Nephron (organoid): ENCODE results near the gene POFUT2.

Experiments used
- H3K27ac Mint-ChIP-seq, 3 experiments: 2 replicates each; pipeline ENCODE4 v1.8.0; 2020; ENCODE audit warnings: mixed read lengths in 3 of 3, mild to moderate bottlenecking in 2 of 3, moderate library complexity in 1 of 3
- H3K27me3 Mint-ChIP-seq: 2 replicates; pipeline ENCODE4 v1.8.0; 2021; ENCODE audit warnings: low read depth, mild to moderate bottlenecking, moderate library complexity, mixed read lengths
- H3K36me3 Mint-ChIP-seq: 2 replicates; pipeline ENCODE4 v1.8.0; 2020; ENCODE audit warnings: low read depth, mixed read lengths
- H3K4me1 Mint-ChIP-seq: 2 replicates; pipeline ENCODE4 v1.8.0; 2020; ENCODE audit warnings: mixed read lengths
- H3K4me3 Mint-ChIP-seq, 3 experiments: 2 replicates each; pipeline ENCODE4 v1.8.0; 2020; ENCODE audit warnings: mild to moderate bottlenecking in 3 of 3, mixed read lengths in 3 of 3, moderate library complexity in 2 of 3
- H3K9me3 Mint-ChIP-seq: 2 replicates; pipeline ENCODE4 v1.8.0; 2020; ENCODE audit warnings: mixed read lengths
- CTCF ChIP-seq, 3 experiments: fragments of 200-600 bp; sonication (generic); IDR thresholded peaks; one replicate each; pipeline ENCODE4 v1.5.0; 2021; ENCODE audit warnings: antibody characterized with exemption in 3 of 3; ENCODE audit not compliant: unreplicated experiment in 3 of 3

POFUT2 gene

DNA sequence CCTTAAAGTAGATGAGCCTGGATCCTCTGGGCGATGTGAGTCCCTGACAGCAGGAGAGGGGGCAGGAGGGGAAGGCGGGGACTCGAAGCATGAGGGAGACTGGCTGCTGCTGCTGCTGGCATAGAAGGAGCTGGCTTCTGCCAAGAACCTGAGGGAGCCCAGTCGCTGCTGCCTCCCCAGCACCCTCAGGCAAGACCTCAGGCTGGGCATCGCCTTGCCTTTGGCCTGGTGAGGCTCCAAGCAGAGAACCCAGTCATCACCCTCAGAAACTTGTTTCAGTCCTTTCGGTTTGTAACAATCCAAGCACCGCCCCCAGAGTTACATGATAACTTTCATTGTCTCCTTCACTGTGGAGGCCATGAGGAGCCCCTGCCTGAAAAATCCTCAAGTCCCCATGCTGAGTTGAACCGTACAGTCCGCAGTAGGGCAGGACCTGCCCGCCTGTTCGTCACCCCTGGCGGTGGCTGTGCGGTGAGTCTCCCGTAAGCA, 38.8 kb downstream of the POFUT2 start:
- no peak for TF ChIP-seq CTCF (IDR thresholded peaks at IDR 0.05; ENCODE audit: unreplicated experiment in 3 of 3)
- Mint-ChIP-seq H3K4me3 (peak overlapping the region; percentile 12 to 65 (median 43)), H3K4me1 (peaks cover 21% of the 10 kb centered on the region), H3K36me3 (peaks cover 3% of the 10 kb centered on the region), H3K9me3 (peaks cover 19% of the 10 kb centered on the region), H3K27ac (peak overlapping the region in 2 of 3 experiments; percentile 2 to 3), H3K27me3 (peaks cover 14% of the 10 kb centered on the region)

DNA sequence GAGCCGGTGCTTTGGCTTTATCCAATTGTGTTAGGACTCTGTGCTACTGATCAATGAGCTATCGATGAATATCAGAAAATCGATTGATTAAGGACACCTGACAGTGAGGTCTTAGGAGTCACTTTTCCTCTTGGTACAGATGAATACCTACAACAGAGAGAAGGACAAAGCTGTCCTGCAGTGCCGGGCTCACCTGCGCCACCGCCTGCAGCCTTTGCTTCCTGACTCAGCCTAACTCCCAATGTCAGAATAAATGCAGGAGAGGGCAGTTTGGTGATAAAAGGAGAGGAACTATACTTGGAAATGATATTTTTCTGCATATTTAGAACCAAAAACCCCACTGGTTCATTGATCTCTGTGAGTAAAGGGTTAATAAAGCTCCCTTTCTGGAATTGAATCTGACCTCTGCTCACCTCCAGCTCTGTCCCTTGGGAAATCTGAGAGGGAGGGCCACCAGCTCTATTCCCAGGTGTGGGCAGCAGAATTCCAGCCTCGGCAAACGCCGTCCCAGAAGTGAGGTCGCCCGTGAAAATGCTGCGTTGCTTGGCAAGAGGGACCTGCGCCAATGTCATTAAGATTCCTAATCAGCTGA, 39.3 kb downstream of the POFUT2 start:
- peak overlapping the region in 2 of 3 experiments; percentile 2 to 3 for H3K27ac Mint-ChIP-seq
- H3K27me3 Mint-ChIP-seq, result peaks cover 14% of the 10 kb centered on the region
- peak overlapping the region; percentile 12 to 65 (median 43) for H3K4me3 Mint-ChIP-seq
- peaks cover 24% of the 10 kb centered on the region for H3K9me3 Mint-ChIP-seq
- H3K4me1 Mint-ChIP-seq, result peaks cover 21% of the 10 kb centered on the region
- peaks cover 3% of the 10 kb centered on the region for H3K36me3 Mint-ChIP-seq
- no peak for TF ChIP-seq CTCF (IDR thresholded peaks at IDR 0.05; ENCODE audit: unreplicated experiment in 3 of 3)

- peaks cover 3% of the 10 kb centered on the region for H3K36me3 Mint-ChIP-seq
- no peak overlapping the region for H3K4me3 Mint-ChIP-seq
- TF ChIP-seq CTCF (IDR thresholded peaks at IDR 0.05; ENCODE audit: unreplicated experiment in 3 of 3), result no peak
- H3K27me3 Mint-ChIP-seq, result peaks cover 14% of the 10 kb centered on the region
- H3K4me1 Mint-ChIP-seq, result peaks cover 21% of the 10 kb centered on the region
- H3K9me3 Mint-ChIP-seq, result peaks cover 27% of the 10 kb centered on the region
- no peak overlapping the region for H3K27ac Mint-ChIP-seq
Measured at GRCh38 chr21:45246386-45247320, 41.0 kb downstream of the POFUT2 start.

DNA sequence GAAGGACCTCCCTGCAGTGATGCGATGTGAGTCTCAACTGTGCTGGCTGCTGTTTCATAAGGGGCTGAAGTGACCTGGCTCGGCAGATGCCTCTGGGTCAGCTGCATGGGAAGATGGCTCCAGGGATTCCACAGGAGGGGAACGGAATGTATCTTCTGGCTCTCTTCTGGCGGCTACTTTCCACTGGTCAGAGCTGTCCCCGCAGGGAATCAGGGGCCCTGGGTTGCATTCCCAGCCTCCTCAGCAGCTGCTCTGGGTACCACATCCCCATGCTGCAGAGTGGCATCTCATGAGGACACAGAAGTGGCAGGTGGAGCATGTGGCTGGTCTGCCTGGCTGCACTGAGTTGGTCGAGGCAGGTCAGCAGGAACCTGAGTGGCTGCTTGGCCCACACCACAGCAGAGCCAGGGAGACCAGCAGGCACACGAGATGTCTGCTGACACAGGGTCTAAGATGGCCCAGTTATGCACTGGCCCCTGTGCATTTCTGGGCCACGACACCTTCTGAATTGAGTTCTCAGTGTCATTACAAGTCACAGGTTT, 42.8 kb downstream of the POFUT2 start:
- Mint-ChIP-seq H3K9me3 (peaks cover 29% of the 10 kb centered on the region), H3K36me3 (peaks cover 3% of the 10 kb centered on the region), H3K27me3 (peaks cover 19% of the 10 kb centered on the region), H3K4me1 (peaks cover 21% of the 10 kb centered on the region), H3K27ac (no peak overlapping the region), H3K4me3 (no peak overlapping the region)
- TF ChIP-seq CTCF (IDR thresholded peaks at IDR 0.05; ENCODE audit: unreplicated experiment in 3 of 3), result no peak

GRCh38 chr21:45243603-45244002, 44.1 kb downstream of the POFUT2 start:
- TF ChIP-seq CTCF (IDR thresholded peaks at IDR 0.05; ENCODE audit: unreplicated experiment in 3 of 3), result no peak
- Mint-ChIP-seq H3K27me3 (peaks cover 16% of the 10 kb centered on the region), H3K4me1 (peaks cover 12% of the 10 kb centered on the region)

More at GRCh38 chr21:45243603-45244002, 44.1 kb downstream of the POFUT2 start:
- Mint-ChIP-seq H3K4me3 (no peak overlapping the region), H3K36me3 (peaks cover 3% of the 10 kb centered on the region), H3K27ac (no peak overlapping the region), H3K9me3 (peaks cover 30% of the 10 kb centered on the region)
